DND-41 (cell line): Measurements from ENCODE around the gene GRK3.

Experiments
- ATAC-seq: fragments of 200-7000 bp; cut with Tn5 transposase; 3 replicates; pipeline ENCODE4 v1.9.1; 2021; ENCODE audit warnings: low read depth; ENCODE audit not compliant: insufficient read depth
- DNase-seq: peaks from one replicate; pipeline ENCODE4 v3.0.0-alpha.2; 2020
- H2AFZ ChIP-seq: 2 replicates; pipeline ENCODE4 v1.6.0; 2012; ENCODE audit warnings: low read depth, low read length
- H3K27ac ChIP-seq: 2 replicates; pipeline ENCODE4 v1.5.1; 2012; ENCODE audit warnings: low read length, inconsistent platforms
- H3K27me3 ChIP-seq: fragments of 200-600 bp; sonication (generic); 2 replicates; pipeline ENCODE4 v1.6.0; 2012; ENCODE audit warnings: low read length, mild to moderate bottlenecking, inconsistent platforms; ENCODE audit not compliant: insufficient read depth, poor library complexity
- H3K36me3 ChIP-seq: 2 replicates; pipeline ENCODE4 v1.5.1; 2012; ENCODE audit warnings: low read length, inconsistent platforms; ENCODE audit not compliant: insufficient read depth
- H3K4me1 ChIP-seq: 2 replicates; pipeline ENCODE4 v1.5.1; 2012; ENCODE audit warnings: mild to moderate bottlenecking, low read length; ENCODE audit not compliant: insufficient read depth
- H3K4me2 ChIP-seq: 2 replicates; pipeline ENCODE4 v1.6.0; 2012; ENCODE audit warnings: mild to moderate bottlenecking, moderate library complexity, low read length, inconsistent platforms; ENCODE audit not compliant: insufficient read depth
- H3K4me3 ChIP-seq, 2 experiments: fragments of 200-600 bp in 1 of 2; shearing (Covaris generic) in 1 of 2; 2 replicates each; pipeline ENCODE4 v1.5.1; 2012 to 2016; ENCODE audit warnings: inconsistent platforms in 2 of 2, low read length in 2 of 2, mild to moderate bottlenecking in 2 of 2, low read depth in 1 of 2, moderate library complexity in 1 of 2
- H3K79me2 ChIP-seq: 2 replicates; pipeline ENCODE4 v1.6.0; 2012; ENCODE audit warnings: low read length, inconsistent platforms; ENCODE audit not compliant: insufficient read depth
- H3K9ac ChIP-seq: 2 replicates; pipeline ENCODE4 v1.6.0; 2012; ENCODE audit warnings: low read depth, mild to moderate bottlenecking, inconsistent platforms, low read length, moderate library complexity
- H3K9me3 ChIP-seq: 2 replicates; pipeline ENCODE4 v1.5.1; 2012; ENCODE audit warnings: low read length, moderate library complexity, mild to moderate bottlenecking, inconsistent platforms; ENCODE audit not compliant: insufficient read depth, severe bottlenecking
- H4K20me1 ChIP-seq: 2 replicates; pipeline ENCODE4 v1.6.0; 2012; ENCODE audit warnings: low read length; ENCODE audit not compliant: insufficient read depth
- CTCF ChIP-seq: IDR thresholded peaks from 2 replicates; pipeline ENCODE4 v1.5.1; 2012; ENCODE audit warnings: borderline replicate concordance, low read length, moderate library complexity, mild to moderate bottlenecking; ENCODE audit not compliant: poor library complexity, severe bottlenecking; ENCODE audit errors: extremely low read depth
- EZH2 ChIP-seq: IDR thresholded peaks from 3 replicates; pipeline ENCODE4 v1.6.1; 2012; ENCODE audit warnings: borderline replicate concordance, low read depth, mild to moderate bottlenecking, moderate library complexity, low read length, inconsistent platforms; ENCODE audit not compliant: severe bottlenecking

Gene GRK3

GRCh38 chr22:25637032-25637431, 72.6 kb downstream of the GRK3 start:
- no peak for TF ChIP-seq EZH2
- Histone ChIP-seq H4K20me1 (no peaks in the 10 kb centered on the region), H3K9ac (no peak overlapping the region), H3K27me3 (no peaks in the 10 kb centered on the region), H2AFZ (no peak overlapping the region), H3K36me3 (no peaks in the 10 kb centered on the region), H3K4me2 (no peak overlapping the region), H3K9me3 (peaks cover 5% of the 10 kb centered on the region), H3K4me3 (no peak overlapping the region), H3K27ac (no peak overlapping the region), H3K79me2 (no peaks in the 10 kb centered on the region), H3K4me1 (no peaks in the 10 kb centered on the region)
- ATAC-seq = no peak
- no peak for DNase-seq

DNA sequence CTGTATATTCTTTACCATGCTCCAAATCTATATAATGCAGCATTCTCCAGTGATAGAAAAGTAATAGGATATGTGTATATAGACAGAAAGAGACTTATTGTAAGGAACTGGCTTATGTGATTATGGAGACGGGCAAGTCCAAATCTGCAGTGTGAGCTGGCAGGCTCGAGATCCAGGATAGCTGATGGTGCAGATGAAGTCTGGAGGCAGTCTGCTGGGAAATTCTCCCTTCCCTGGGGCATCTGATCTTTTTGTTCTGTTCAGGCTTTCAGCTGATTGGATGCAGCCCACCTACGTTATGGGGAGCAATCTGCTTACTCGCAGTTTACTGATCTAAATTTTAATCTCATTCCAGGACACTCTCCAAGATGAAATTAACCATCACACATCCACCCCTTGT, 73.2 kb downstream of the GRK3 start:
- no peak overlapping the region for H2AFZ ChIP-seq
- H3K27ac ChIP-seq = no peak overlapping the region
- H3K4me2 ChIP-seq = no peak overlapping the region
- ATAC-seq (no peak), DNase-seq (no peak)
- H3K27me3 ChIP-seq = no peaks in the 10 kb centered on the region
- H3K9ac ChIP-seq = no peak overlapping the region
- H4K20me1 ChIP-seq = no peaks in the 10 kb centered on the region
- TF ChIP-seq EZH2 (no peak), CTCF (no peak)
- H3K4me1 ChIP-seq = no peaks in the 10 kb centered on the region
- no peaks in the 10 kb centered on the region for H3K36me3 ChIP-seq
- no peaks in the 10 kb centered on the region for H3K79me2 ChIP-seq
- no peak overlapping the region for H3K4me3 ChIP-seq
- peaks cover 5% of the 10 kb centered on the region for H3K9me3 ChIP-seq

- Histone ChIP-seq H3K27ac (no peak overlapping the region), H3K4me1 (no peaks in the 10 kb centered on the region), H3K9ac (no peak overlapping the region), H3K4me2 (no peak overlapping the region), H2AFZ (no peak overlapping the region), H3K36me3 (no peaks in the 10 kb centered on the region), H4K20me1 (no peaks in the 10 kb centered on the region), H3K4me3 (no peak overlapping the region), H3K79me2 (no peaks in the 10 kb centered on the region), H3K27me3 (no peaks in the 10 kb centered on the region), H3K9me3 (peaks cover 5% of the 10 kb centered on the region)
- TF ChIP-seq EZH2 (no peak), CTCF (no peak)
- DNase-seq = no peak
- no peak for ATAC-seq
Observed at GRCh38 chr22:25638638-25639037, 74.2 kb downstream of the GRK3 start.

DNA sequence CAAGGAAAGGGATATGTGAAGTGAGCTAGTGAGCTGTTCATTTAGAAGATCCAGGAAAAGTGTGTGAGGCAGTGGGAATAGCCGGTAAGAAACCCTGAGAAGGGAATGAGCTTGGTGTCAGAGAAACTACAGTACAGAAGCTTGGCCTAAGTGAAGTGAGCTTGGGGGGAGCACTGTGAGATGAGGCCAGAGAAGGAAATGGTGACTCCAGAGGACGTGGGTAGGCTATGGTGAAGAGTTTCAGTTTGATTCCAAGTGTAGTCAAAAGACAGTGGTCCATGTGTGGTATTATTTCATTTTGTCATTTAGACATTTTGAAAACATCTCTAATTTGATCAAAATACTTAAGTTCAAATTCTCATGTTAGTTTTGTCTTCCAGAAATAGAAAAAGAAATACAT, 77.2 kb downstream of the GRK3 start:
- no peaks in the 10 kb centered on the region for H3K27me3 ChIP-seq
- no peaks in the 10 kb centered on the region for H3K79me2 ChIP-seq
- H3K4me1 ChIP-seq = no peaks in the 10 kb centered on the region
- TF ChIP-seq EZH2 (no peak), CTCF (no peak)
- H3K9ac ChIP-seq = no peak overlapping the region
- H3K27ac ChIP-seq = no peak overlapping the region
- H4K20me1 ChIP-seq = no peaks in the 10 kb centered on the region
- H3K4me3 ChIP-seq = no peak overlapping the region
- DNase-seq (no peak), ATAC-seq (no peak)
- H2AFZ ChIP-seq = no peak overlapping the region
- H3K9me3 ChIP-seq = peaks cover 5% of the 10 kb centered on the region
- no peaks in the 10 kb centered on the region for H3K36me3 ChIP-seq
- H3K4me2 ChIP-seq = no peak overlapping the region
